ENCODE results near the gene PPARGC1A.

The PPARGC1A gene

DNA sequence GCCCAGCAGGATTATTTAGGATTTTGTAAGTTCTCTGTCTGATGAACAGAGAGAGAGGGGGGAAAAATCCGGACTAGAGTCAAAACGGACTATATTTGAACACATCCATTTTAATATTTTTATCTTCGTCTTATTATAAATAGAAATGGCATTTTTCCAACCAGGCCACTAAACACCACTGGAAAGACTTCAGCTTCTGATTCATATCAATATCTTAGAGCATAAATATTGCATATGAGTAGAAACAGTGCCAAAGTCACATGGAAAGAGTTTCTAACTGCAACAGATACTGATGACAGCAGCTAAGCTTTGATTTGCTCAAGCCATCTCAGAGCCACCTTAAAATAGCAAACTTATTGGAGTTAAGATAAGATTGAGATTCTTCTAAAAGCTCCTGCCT is 456 bp downstream of the PPARGC1A start:
- Histone ChIP-seq H3K27ac (ENCODE audit: low read depth, low read length) (no peak overlapping the region), H3K9ac (ENCODE audit: low read depth, low read length) (no peak overlapping the region), H3K4me3 (ENCODE audit: low read length) (peak overlapping the region; percentile 47), H3K9me3 (ENCODE audit: insufficient read depth, low read depth, low read length) (no peaks in the 10 kb centered on the region), H3K4me1 (ENCODE audit: insufficient read depth, low read length) (peaks cover 66% of the 10 kb centered on the region), H3K36me3 (ENCODE audit: insufficient read depth, low read length) (no peaks in the 10 kb centered on the region), H3K27me3 (ENCODE audit: insufficient read depth, low read length) (peaks cover 25% of the 10 kb centered on the region)
- no CpG with 5 or more reads among the region's 3 CpGs for WGBS

GRCh38 chr4:23888421-23889319 is 1.2 kb downstream of the PPARGC1A start:
- H3K36me3 ChIP-seq (ENCODE audit: insufficient read depth, low read length): no peaks in the 10 kb centered on the region
- peaks cover 25% of the 10 kb centered on the region for H3K27me3 ChIP-seq (ENCODE audit: insufficient read depth, low read length)
- H3K9me3 ChIP-seq (ENCODE audit: insufficient read depth, low read depth, low read length): no peaks in the 10 kb centered on the region
- H3K4me1 ChIP-seq (ENCODE audit: insufficient read depth, low read length): peaks cover 62% of the 10 kb centered on the region
- H3K4me3 ChIP-seq (ENCODE audit: low read length): peak overlapping the region; percentile 47
- no peak overlapping the region for H3K9ac ChIP-seq (ENCODE audit: low read depth, low read length)
- H3K27ac ChIP-seq (ENCODE audit: low read depth, low read length): no peak overlapping the region
- WGBS: 31% methylated on average over 24 of the region's 25 CpGs

DNA sequence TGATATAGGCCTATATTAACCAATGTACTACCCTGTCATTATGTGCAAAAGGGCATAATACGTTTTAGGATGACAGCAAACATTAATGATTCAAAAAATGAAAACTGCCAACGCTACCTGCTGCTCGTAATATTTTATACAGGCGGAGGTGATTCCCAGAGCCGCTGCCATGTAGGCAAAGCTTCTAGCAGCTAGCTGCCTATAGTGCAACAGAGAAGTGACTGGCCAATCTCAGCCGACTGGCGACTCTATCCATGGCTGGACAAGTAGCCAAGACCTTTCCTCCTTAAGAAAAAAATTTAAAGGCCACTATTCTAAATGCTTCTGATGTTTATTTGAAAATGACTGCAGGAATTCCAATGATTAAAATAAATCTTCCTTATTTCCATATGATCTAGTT is 1.9 kb downstream of the PPARGC1A start:
- Histone ChIP-seq H3K4me1 (ENCODE audit: insufficient read depth, low read length) (peaks cover 62% of the 10 kb centered on the region), H3K9me3 (ENCODE audit: insufficient read depth, low read depth, low read length) (no peaks in the 10 kb centered on the region), H3K27me3 (ENCODE audit: insufficient read depth, low read length) (peaks cover 25% of the 10 kb centered on the region), H3K4me3 (ENCODE audit: low read length) (no peak overlapping the region), H3K9ac (ENCODE audit: low read depth, low read length) (no peak overlapping the region), H3K36me3 (ENCODE audit: insufficient read depth, low read length) (no peaks in the 10 kb centered on the region), H3K27ac (ENCODE audit: low read depth, low read length) (no peak overlapping the region)
- WGBS: 94% methylated on average over 7 of the region's 7 CpGs

GRCh38 chr4:23887173-23887572 is 2.7 kb downstream of the PPARGC1A start:
- peaks cover 57% of the 10 kb centered on the region for H3K4me1 ChIP-seq (ENCODE audit: insufficient read depth, low read length)
- no peak overlapping the region for H3K9ac ChIP-seq (ENCODE audit: low read depth, low read length)
- no peak overlapping the region for H3K27ac ChIP-seq (ENCODE audit: low read depth, low read length)
- whole genome bisulfite sequencing: no CpG with 5 or more reads among the region's 3 CpGs
- no peaks in the 10 kb centered on the region for H3K36me3 ChIP-seq (ENCODE audit: insufficient read depth, low read length)
- no peak overlapping the region for H3K4me3 ChIP-seq (ENCODE audit: low read length)
- H3K9me3 ChIP-seq (ENCODE audit: insufficient read depth, low read depth, low read length): no peaks in the 10 kb centered on the region
- peaks cover 25% of the 10 kb centered on the region for H3K27me3 ChIP-seq (ENCODE audit: insufficient read depth, low read length)

DNA sequence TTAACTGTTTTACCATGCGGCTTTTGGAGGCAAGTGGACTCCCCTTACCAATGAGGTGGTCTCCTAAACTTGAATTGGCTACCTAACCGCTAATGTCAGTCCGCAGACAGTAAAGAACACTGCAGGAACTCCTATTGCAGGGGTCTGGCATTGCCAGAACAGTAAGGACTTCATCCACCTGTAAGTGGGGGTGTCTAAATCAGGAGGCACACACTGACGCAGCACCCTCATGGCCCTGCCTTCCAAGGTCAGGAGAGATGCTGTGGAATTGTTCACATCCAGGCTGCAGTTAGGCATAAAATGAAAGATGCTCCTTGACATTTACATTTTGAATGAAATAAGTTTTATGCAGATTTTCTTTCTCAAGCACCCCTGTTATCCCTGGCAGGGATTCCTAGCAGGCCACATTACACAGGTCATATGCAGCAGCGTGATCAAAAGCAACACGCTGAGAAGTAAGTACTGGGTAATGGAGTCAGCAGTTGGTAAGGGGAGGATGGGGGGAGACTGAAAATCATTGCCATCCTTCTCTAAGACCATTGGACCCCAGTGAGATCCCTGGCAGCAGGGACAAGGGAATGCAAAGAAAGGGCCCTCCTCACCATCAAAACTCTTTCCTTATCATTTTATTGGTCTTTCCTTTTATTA is 3.8 kb downstream of the PPARGC1A start:
- no peak overlapping the region for H3K4me3 ChIP-seq (ENCODE audit: low read length)
- H3K9me3 ChIP-seq (ENCODE audit: insufficient read depth, low read depth, low read length): no peaks in the 10 kb centered on the region
- peaks cover 64% of the 10 kb centered on the region for H3K4me1 ChIP-seq (ENCODE audit: insufficient read depth, low read length)
- 48% methylated on average over 6 of the region's 6 CpGs for WGBS
- H3K27me3 ChIP-seq (ENCODE audit: insufficient read depth, low read length): peaks cover 25% of the 10 kb centered on the region
- H3K36me3 ChIP-seq (ENCODE audit: insufficient read depth, low read length): no peaks in the 10 kb centered on the region
- no peak overlapping the region for H3K27ac ChIP-seq (ENCODE audit: low read depth, low read length)
- no peak overlapping the region for H3K9ac ChIP-seq (ENCODE audit: low read depth, low read length)

GRCh38 chr4:23884741-23885140 is 5.1 kb downstream of the PPARGC1A start:
- H3K36me3 ChIP-seq (ENCODE audit: insufficient read depth, low read length): no peaks in the 10 kb centered on the region
- no peak overlapping the region for H3K27ac ChIP-seq (ENCODE audit: low read depth, low read length)
- H3K4me3 ChIP-seq (ENCODE audit: low read length): no peak overlapping the region
- H3K9ac ChIP-seq (ENCODE audit: low read depth, low read length): no peak overlapping the region
- peaks cover 17% of the 10 kb centered on the region for H3K27me3 ChIP-seq (ENCODE audit: insufficient read depth, low read length)
- peaks cover 64% of the 10 kb centered on the region for H3K4me1 ChIP-seq (ENCODE audit: insufficient read depth, low read length)
- WGBS: 78% methylated on average over 1 of the region's 1 CpG
- H3K9me3 ChIP-seq (ENCODE audit: insufficient read depth, low read depth, low read length): no peaks in the 10 kb centered on the region

- Histone ChIP-seq H3K27ac (ENCODE audit: low read depth, low read length) (no peak overlapping the region), H3K4me1 (ENCODE audit: insufficient read depth, low read length) (peaks cover 64% of the 10 kb centered on the region), H3K36me3 (ENCODE audit: insufficient read depth, low read length) (no peaks in the 10 kb centered on the region), H3K4me3 (ENCODE audit: low read length) (no peak overlapping the region), H3K9ac (ENCODE audit: low read depth, low read length) (no peak overlapping the region), H3K9me3 (ENCODE audit: insufficient read depth, low read depth, low read length) (no peaks in the 10 kb centered on the region), H3K27me3 (ENCODE audit: insufficient read depth, low read length) (peaks cover 12% of the 10 kb centered on the region)
These were observed 5.6 kb downstream of the PPARGC1A start for GRCh38 chr4:23884261-23884660.

DNA sequence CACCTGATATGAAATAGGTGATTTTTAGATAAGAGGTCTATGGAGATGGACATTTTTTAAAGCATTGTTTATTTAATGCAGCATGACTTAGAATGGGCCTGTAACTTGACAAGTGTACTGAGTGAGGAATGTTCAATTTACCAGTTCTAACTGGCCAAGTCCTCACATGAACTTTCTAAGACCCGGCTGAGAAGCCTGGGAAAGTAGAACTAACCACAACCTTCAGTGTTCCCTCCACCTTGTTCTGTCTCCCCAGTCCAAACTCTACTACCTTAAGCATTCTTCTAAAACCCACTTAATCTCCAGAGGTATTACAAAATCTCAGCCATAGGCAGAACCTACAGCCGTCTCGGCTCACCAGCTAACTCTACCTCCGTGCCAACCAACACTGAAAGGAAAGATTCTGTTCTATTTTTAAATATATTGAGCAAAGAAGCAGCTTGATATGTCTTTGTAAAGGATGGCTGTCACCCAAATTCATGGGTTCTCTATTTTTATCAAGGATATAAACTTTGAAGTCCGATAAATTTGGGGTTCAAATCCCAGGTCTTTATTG is 6.8 kb downstream of the PPARGC1A start:
- no peak overlapping the region for H3K9ac ChIP-seq (ENCODE audit: low read depth, low read length)
- 95% methylated on average over 4 of the region's 5 CpGs for WGBS
- no peaks in the 10 kb centered on the region for H3K27me3 ChIP-seq (ENCODE audit: insufficient read depth, low read length)
- peaks cover 62% of the 10 kb centered on the region for H3K4me1 ChIP-seq (ENCODE audit: insufficient read depth, low read length)
- no peak overlapping the region for H3K4me3 ChIP-seq (ENCODE audit: low read length)
- no peaks in the 10 kb centered on the region for H3K9me3 ChIP-seq (ENCODE audit: insufficient read depth, low read depth, low read length)
- H3K27ac ChIP-seq (ENCODE audit: low read depth, low read length): no peak overlapping the region
- no peaks in the 10 kb centered on the region for H3K36me3 ChIP-seq (ENCODE audit: insufficient read depth, low read length)

DNA sequence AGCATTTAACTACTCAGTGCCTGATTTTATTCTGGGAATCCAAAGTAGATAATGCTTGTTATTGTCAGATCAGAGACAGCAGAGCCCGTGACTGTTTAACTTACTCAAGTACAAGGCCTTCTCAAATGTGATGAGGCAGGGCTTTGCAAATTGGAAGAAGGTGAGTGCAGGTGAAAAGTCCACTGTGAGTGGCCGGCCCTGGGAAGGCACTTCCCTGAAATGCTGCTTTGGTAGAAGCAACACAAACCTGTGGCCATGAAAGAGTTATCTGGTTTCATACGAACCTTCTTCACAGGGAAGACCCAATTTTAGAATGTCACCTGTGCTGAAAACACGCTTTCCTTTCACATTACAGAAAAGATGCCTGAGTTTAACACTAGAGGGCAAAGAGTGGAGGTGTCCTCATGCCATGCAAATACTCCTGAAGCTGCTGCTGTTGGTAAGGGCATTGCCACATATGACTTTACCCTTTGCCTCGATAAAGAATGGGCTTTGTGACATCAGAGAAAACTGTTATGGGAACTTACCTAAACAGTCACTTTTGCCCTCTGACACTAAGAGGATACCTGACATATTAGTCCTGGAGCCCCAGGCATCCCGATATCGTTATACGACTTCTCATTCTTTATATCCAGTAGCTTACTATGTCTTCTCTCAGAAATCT is 8.0 kb downstream of the PPARGC1A start:
- 94% methylated on average over 8 of the region's 8 CpGs for WGBS
- H3K27ac ChIP-seq (ENCODE audit: low read depth, low read length): no peak overlapping the region

DNA sequence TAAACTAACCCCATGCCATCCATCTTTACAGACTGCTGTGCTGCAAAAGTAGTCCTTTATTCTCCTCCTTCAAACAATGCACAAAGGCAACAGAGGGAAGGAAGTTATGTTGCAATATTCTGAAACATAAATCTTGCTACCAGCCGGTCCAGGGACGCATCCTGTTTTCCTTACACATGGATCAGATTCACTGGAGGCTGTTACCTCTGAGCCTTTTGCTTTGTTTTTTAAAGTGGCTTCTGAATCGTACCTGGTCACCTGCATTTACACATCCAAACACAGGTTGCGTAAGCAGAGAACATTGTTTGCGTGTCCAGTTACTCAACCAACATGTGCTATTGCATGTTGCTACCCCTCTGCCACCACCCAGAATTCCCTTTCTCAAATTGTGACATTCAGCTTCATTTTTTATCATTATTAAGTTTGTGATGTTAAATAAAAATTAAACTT is 8.8 kb downstream of the PPARGC1A start:
- Histone ChIP-seq H3K4me1 (ENCODE audit: insufficient read depth, low read length) (peaks cover 48% of the 10 kb centered on the region), H3K4me3 (ENCODE audit: low read length) (no peak overlapping the region), H3K36me3 (ENCODE audit: insufficient read depth, low read length) (no peaks in the 10 kb centered on the region), H3K9me3 (ENCODE audit: insufficient read depth, low read depth, low read length) (no peaks in the 10 kb centered on the region), H3K27ac (ENCODE audit: low read depth, low read length) (no peak overlapping the region), H3K27me3 (ENCODE audit: insufficient read depth, low read length) (no peaks in the 10 kb centered on the region), H3K9ac (ENCODE audit: low read depth, low read length) (no peak overlapping the region)
- 88% methylated on average over 5 of the region's 5 CpGs for WGBS

More for the DNA sequence above, 8.0 kb downstream of the PPARGC1A start:
- Histone ChIP-seq H3K4me3 (ENCODE audit: low read length) (no peak overlapping the region), H3K27me3 (ENCODE audit: insufficient read depth, low read length) (no peaks in the 10 kb centered on the region), H3K9me3 (ENCODE audit: insufficient read depth, low read depth, low read length) (no peaks in the 10 kb centered on the region), H3K4me1 (ENCODE audit: insufficient read depth, low read length) (peaks cover 56% of the 10 kb centered on the region), H3K9ac (ENCODE audit: low read depth, low read length) (no peak overlapping the region), H3K36me3 (ENCODE audit: insufficient read depth, low read length) (no peaks in the 10 kb centered on the region)

All from HUES64 (cell line).